ENCODE data around the gene OR52E1. TPM values are rescaled to one million over a fixed set of nuclear protein-coding genes. Genes with fewer than 3 reads are reported as not detected.

Gene OR52E1
- total RNA-seq = 0.16 TPM in 1 of 2 replicates, not detected in the other

DNA sequence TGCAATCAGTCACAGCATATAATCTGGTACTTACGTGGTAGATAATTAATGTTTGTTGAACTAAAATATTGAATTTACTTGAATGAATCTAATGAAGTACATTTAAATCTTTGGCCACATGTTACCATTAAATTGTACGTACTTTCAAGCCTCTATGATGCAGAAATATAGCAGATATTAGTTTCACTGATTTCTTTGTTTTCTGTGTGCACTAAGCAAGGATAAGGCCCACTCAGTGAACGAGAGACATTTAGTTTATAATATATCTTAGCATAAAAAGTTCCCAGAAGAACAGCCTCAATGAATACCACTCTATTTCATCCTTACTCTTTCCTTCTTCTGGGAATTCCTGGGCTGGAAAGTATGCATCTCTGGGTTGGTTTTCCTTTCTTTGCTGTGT is at the start of gene OR52E1:
Gene OR52E1, plus strand, starts transcription at position 301 of the 400 bp plus-strand sequence.

GRCh38 chr11:5046226-5046625 is 23.1 kb upstream of the OR52E1 start, which contains the start of gene OR52J3:
TSS of gene OR52J3 (plus strand) at chr11:5046526. CDS start at chr11:5046526, 0 bp downstream.

GRCh38 chr11:5059391-5059790 is 10.0 kb upstream of the OR52E1 start, which contains the start of gene OR52E2:
TSS of gene OR52E2 (minus strand) at chr11:5059627. CDS start at chr11:5059627, 0 bp downstream.

Other genes starting within 250 kb of the OR52E1 start
- not detected in 2 replicates for gene OR51F2, start 248.3 kb upstream of the OR52E1 start, total RNA-seq
- not detected in 2 replicates for gene OR51S1, start 220.4 kb upstream of the OR52E1 start, total RNA-seq
- gene OR51T1, start 187.7 kb upstream of the OR52E1 start, total RNA-seq = not detected in 2 replicates
- gene OR51A7, start 165.8 kb upstream of the OR52E1 start, total RNA-seq = not detected in 2 replicates
- gene OR51G2, start 150.2 kb upstream of the OR52E1 start, total RNA-seq = not detected in 2 replicates
- not detected in 2 replicates for gene OR51G1, start 145.2 kb upstream of the OR52E1 start, total RNA-seq
- not detected in 2 replicates for gene OR51A4, start 122.0 kb upstream of the OR52E1 start, total RNA-seq
- not detected in 2 replicates for gene OR51A2, start 113.9 kb upstream of the OR52E1 start, total RNA-seq
- not detected in 2 replicates for gene OR51L1, start 74.7 kb upstream of the OR52E1 start, total RNA-seq
- gene OR52J3, start 23.0 kb upstream of the OR52E1 start, total RNA-seq = not detected in 2 replicates
- gene OR52E2, start 9.9 kb upstream of the OR52E1 start, total RNA-seq = not detected in 2 replicates
- not detected in 2 replicates for gene OR52A5, start 68.8 kb downstream of the OR52E1 start, total RNA-seq
- gene OR52A1, start 85.2 kb downstream of the OR52E1 start, total RNA-seq = not detected in 2 replicates
- not detected in 2 replicates for gene OR51V1, start 131.1 kb downstream of the OR52E1 start, total RNA-seq
- not detected in 2 replicates for gene HBB, start 157.5 kb downstream of the OR52E1 start, total RNA-seq
- 0.34 TPM in 1 of 2 replicates, not detected in the other for gene HBD, start 164.9 kb downstream of the OR52E1 start, total RNA-seq
- gene HBG1, start 180.3 kb downstream of the OR52E1 start, total RNA-seq = not detected in 2 replicates
- gene HBG2, start 185.2 kb downstream of the OR52E1 start, total RNA-seq = 0.32 TPM in 1 of 2 replicates, not detected in the other
- gene HBE1, start 200.4 kb downstream of the OR52E1 start, total RNA-seq = 0.09 TPM in 1 of 2 replicates, not detected in the other
- not detected in 2 replicates for gene OR51B4, start 232.4 kb downstream of the OR52E1 start, total RNA-seq

Data from bronchial smooth muscle cell (primary cell).